HEK293 (cell line): ENCODE results near the gene AP3D1.
A peak's percentile ranks its signal among the peaks of the same experiment; 100 is the strongest.

ENCODE experiments used
- BCL11B ChIP-seq: fragments of 450-650 bp; formaldehyde crosslinking; IDR thresholded peaks from 2 replicates; pipeline ENCODE4 v1.5.1; 2016; ENCODE audit warnings: low read depth, missing biosample characterization, missing genetic modification characterization
- EGR2 ChIP-seq: fragments of 450-650 bp; formaldehyde crosslinking; IDR thresholded peaks from 2 replicates; pipeline ENCODE4 v1.5.1; 2016; ENCODE audit warnings: low read depth, missing biosample characterization, missing genetic modification characterization
- GLIS1 ChIP-seq: fragments of 450-650 bp; formaldehyde crosslinking; IDR thresholded peaks from 2 replicates; pipeline ENCODE4 v1.5.1; 2016; ENCODE audit warnings: missing biosample characterization, missing genetic modification characterization
- HIC1 ChIP-seq: fragments of 450-650 bp; formaldehyde crosslinking; IDR thresholded peaks from 2 replicates; pipeline ENCODE4 v1.5.1; 2016; ENCODE audit warnings: missing biosample characterization, missing genetic modification characterization
- KLF16 ChIP-seq: fragments of 450-650 bp; formaldehyde crosslinking; IDR thresholded peaks from 2 replicates; pipeline ENCODE4 v1.5.1; 2017; ENCODE audit warnings: missing biosample characterization, missing genetic modification characterization
- KLF9 ChIP-seq: fragments of 450-650 bp; formaldehyde crosslinking; IDR thresholded peaks from 2 replicates; pipeline ENCODE4 v1.5.1; 2016; ENCODE audit warnings: missing biosample characterization, missing genetic modification characterization, low read depth
- OVOL3 ChIP-seq: fragments of 450-650 bp; formaldehyde crosslinking; IDR thresholded peaks from 2 replicates; pipeline ENCODE4 v1.5.1; 2016; ENCODE audit warnings: missing biosample characterization, missing genetic modification characterization
- ZBTB20 ChIP-seq: fragments of 450-650 bp; formaldehyde crosslinking; IDR thresholded peaks from 2 replicates; pipeline ENCODE4 v1.5.1; 2016; ENCODE audit warnings: missing biosample characterization, missing genetic modification characterization
- ZBTB8A ChIP-seq: fragments of 450-650 bp; formaldehyde crosslinking; IDR thresholded peaks from 2 replicates; pipeline ENCODE4 v1.5.1; 2016; ENCODE audit warnings: missing biosample characterization, missing genetic modification characterization
- ZIC2 ChIP-seq: fragments of 450-650 bp; formaldehyde crosslinking; IDR thresholded peaks from 2 replicates; pipeline ENCODE4 v1.5.1; 2016; ENCODE audit warnings: missing biosample characterization, missing genetic modification characterization
- ZNF146 ChIP-seq: fragments of 450-650 bp; formaldehyde crosslinking; IDR thresholded peaks from 2 replicates; pipeline ENCODE4 v1.5.1; 2016; ENCODE audit warnings: missing biosample characterization, missing genetic modification characterization
- ZNF221 ChIP-seq: fragments of 450-650 bp; formaldehyde crosslinking; IDR thresholded peaks from 2 replicates; pipeline ENCODE4 v1.5.1; 2017; ENCODE audit warnings: missing biosample characterization, missing genetic modification characterization, borderline replicate concordance
- ZNF239 ChIP-seq: fragments of 450-650 bp; formaldehyde crosslinking; IDR thresholded peaks from 2 replicates; pipeline ENCODE4 v1.5.1; 2016; ENCODE audit warnings: missing biosample characterization, missing genetic modification characterization
- ZNF24 ChIP-seq: fragments of 450-650 bp; formaldehyde crosslinking; IDR thresholded peaks from 2 replicates; pipeline ENCODE4 v1.5.1; 2016; ENCODE audit warnings: missing biosample characterization, missing genetic modification characterization
- ZNF302 ChIP-seq: fragments of 450-650 bp; formaldehyde crosslinking; IDR thresholded peaks from 2 replicates; pipeline ENCODE4 v1.5.1; 2016; ENCODE audit warnings: missing biosample characterization, missing genetic modification characterization, low read depth
- ZNF335 ChIP-seq: fragments of 450-650 bp; formaldehyde crosslinking; conservative IDR thresholded peaks from 2 replicates; pipeline ENCODE4 v1.5.1; 2016; ENCODE audit warnings: missing biosample characterization, missing genetic modification characterization
- ZNF529 ChIP-seq: fragments of 450-650 bp; formaldehyde crosslinking; IDR thresholded peaks from 2 replicates; pipeline ENCODE4 v1.5.1; 2017; ENCODE audit warnings: missing genetic modification characterization, missing biosample characterization; ENCODE audit not compliant: insufficient replicate concordance
- ZNF544 ChIP-seq: fragments of 450-650 bp; formaldehyde crosslinking; IDR thresholded peaks from 2 replicates; pipeline ENCODE4 v1.5.0; 2017; ENCODE audit warnings: missing biosample characterization, missing genetic modification characterization
- ZNF585B ChIP-seq: fragments of 450-650 bp; formaldehyde crosslinking; IDR thresholded peaks from 2 replicates; pipeline ENCODE4 v1.5.1; 2016; ENCODE audit warnings: missing biosample characterization, missing genetic modification characterization
- ZNF610 ChIP-seq: fragments of 450-650 bp; formaldehyde crosslinking; IDR thresholded peaks from 2 replicates; pipeline ENCODE4 v1.5.1; 2016; ENCODE audit warnings: missing biosample characterization, missing genetic modification characterization, borderline replicate concordance
- ZNF654 ChIP-seq: fragments of 450-650 bp; formaldehyde crosslinking; IDR thresholded peaks from 2 replicates; pipeline ENCODE4 v1.5.1; 2016; ENCODE audit warnings: low read depth, missing biosample characterization, missing genetic modification characterization
- ZNF677 ChIP-seq: fragments of 450-650 bp; IDR thresholded peaks from 2 replicates; pipeline ENCODE4 v1.5.0; 2018; ENCODE audit warnings: missing biosample characterization, mild to moderate bottlenecking, missing genetic modification characterization, moderate library complexity
- ZNF692 ChIP-seq: fragments of 450-650 bp; formaldehyde crosslinking; IDR thresholded peaks from 2 replicates; pipeline ENCODE4 v1.5.1; 2016; ENCODE audit warnings: missing biosample characterization, missing genetic modification characterization
- ZNF704 ChIP-seq: fragments of 450-650 bp; formaldehyde crosslinking; IDR thresholded peaks from 2 replicates; pipeline ENCODE4 v1.5.1; 2016; ENCODE audit warnings: missing biosample characterization, missing genetic modification characterization
- ZNF792 ChIP-seq: fragments of 450-650 bp; formaldehyde crosslinking; IDR thresholded peaks from 2 replicates; pipeline ENCODE4 v1.5.1; 2016; ENCODE audit warnings: missing biosample characterization, missing genetic modification characterization
- ZNF837 ChIP-seq: fragments of 450-650 bp; formaldehyde crosslinking; IDR thresholded peaks from 2 replicates; pipeline ENCODE4 v1.5.1; 2016; ENCODE audit warnings: missing biosample characterization, missing genetic modification characterization
- ZSCAN30 ChIP-seq: fragments of 450-650 bp; IDR thresholded peaks from 2 replicates; pipeline ENCODE4 v1.5.1; 2018; ENCODE audit warnings: missing biosample characterization, mild to moderate bottlenecking, missing genetic modification characterization, moderate library complexity
- ZXDB ChIP-seq: fragments of 450-650 bp; formaldehyde crosslinking; IDR thresholded peaks from 2 replicates; pipeline ENCODE4 v1.5.1; 2016; ENCODE audit warnings: missing biosample characterization, missing genetic modification characterization
- TF ChIP-seq, protein P1 (sequence below): fragments of 450-650 bp; IDR thresholded peaks from 2 replicates; pipeline ENCODE4 v1.5.1; 2018; ENCODE audit warnings: missing biosample characterization, missing genetic modification characterization
- TF ChIP-seq, protein P2 (sequence below): fragments of 450-650 bp; formaldehyde crosslinking; conservative IDR thresholded peaks from 2 replicates; pipeline ENCODE4 v1.5.1; 2016; ENCODE audit warnings: low read depth, missing biosample characterization, missing genetic modification characterization

Gene AP3D1

GRCh38 chr19:2061495-2062388 is 89.6 kb downstream of the AP3D1 start (continued):
- TF ChIP-seq HIC1 (tag by site-specific recombination), result no peak
- TF ChIP-seq, protein P1, sequence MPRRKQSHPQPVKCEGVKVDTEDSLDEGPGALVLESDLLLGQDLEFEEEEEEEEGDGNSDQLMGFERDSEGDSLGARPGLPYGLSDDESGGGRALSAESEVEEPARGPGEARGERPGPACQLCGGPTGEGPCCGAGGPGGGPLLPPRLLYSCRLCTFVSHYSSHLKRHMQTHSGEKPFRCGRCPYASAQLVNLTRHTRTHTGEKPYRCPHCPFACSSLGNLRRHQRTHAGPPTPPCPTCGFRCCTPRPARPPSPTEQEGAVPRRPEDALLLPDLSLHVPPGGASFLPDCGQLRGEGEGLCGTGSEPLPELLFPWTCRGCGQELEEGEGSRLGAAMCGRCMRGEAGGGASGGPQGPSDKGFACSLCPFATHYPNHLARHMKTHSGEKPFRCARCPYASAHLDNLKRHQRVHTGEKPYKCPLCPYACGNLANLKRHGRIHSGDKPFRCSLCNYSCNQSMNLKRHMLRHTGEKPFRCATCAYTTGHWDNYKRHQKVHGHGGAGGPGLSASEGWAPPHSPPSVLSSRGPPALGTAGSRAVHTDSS (tag by site-specific recombination), result no peak
- no peak for TF ChIP-seq ZNF239 (tag by site-specific recombination)
- 0 out of 2 replicates have a peak, but pooled peaks have one; percentile 36 for TF ChIP-seq KLF16 (tag by site-specific recombination)
- TF ChIP-seq ZNF335, result peak; percentile 82
- TF ChIP-seq KLF9 (tag by site-specific recombination), result peak; percentile 30; the same call in 1 of the 2 replicates
- TF ChIP-seq ZNF704 (tag by site-specific recombination), result no peak
- no peak for TF ChIP-seq ZNF544
- TF ChIP-seq ZNF677 (tag by site-specific recombination), result no peak
- no peak for TF ChIP-seq ZNF837 (tag by site-specific recombination)
- peak; percentile 87 for TF ChIP-seq ZNF792 (tag by site-specific recombination)
- TF ChIP-seq ZNF585B, result no peak
- TF ChIP-seq ZBTB20 (tag by site-specific recombination), result no peak
- 0 out of 2 replicates have a peak, but pooled peaks have one; percentile 27 for TF ChIP-seq ZNF146 (tag by site-specific recombination)
- TF ChIP-seq ZNF221 (tag by site-specific recombination), result no peak
- TF ChIP-seq ZIC2 (tag by site-specific recombination), result no peak
- peak; percentile 27; the same call in 1 of the 2 replicates for TF ChIP-seq EGR2 (tag by site-specific recombination)
- TF ChIP-seq ZNF24 (tag by site-specific recombination), result no peak
- no peak for TF ChIP-seq ZNF654 (tag by site-specific recombination)
- TF ChIP-seq ZNF302 (tag by site-specific recombination), result no peak
- no peak for TF ChIP-seq ZSCAN30 (tag by site-specific recombination)
- peak; percentile 31 for TF ChIP-seq ZNF610
- no peak for TF ChIP-seq ZNF529 (tag by site-specific recombination)
- peak; percentile 25; the same call in 1 of the 2 replicates for TF ChIP-seq GLIS1
- TF ChIP-seq OVOL3, result no peak
- peak; percentile 44 for TF ChIP-seq ZBTB8A (tag by site-specific recombination)
- TF ChIP-seq ZNF692 (tag by site-specific recombination), result peak; percentile 40; the same call in 1 of the 2 replicates
- TF ChIP-seq, protein P2, sequence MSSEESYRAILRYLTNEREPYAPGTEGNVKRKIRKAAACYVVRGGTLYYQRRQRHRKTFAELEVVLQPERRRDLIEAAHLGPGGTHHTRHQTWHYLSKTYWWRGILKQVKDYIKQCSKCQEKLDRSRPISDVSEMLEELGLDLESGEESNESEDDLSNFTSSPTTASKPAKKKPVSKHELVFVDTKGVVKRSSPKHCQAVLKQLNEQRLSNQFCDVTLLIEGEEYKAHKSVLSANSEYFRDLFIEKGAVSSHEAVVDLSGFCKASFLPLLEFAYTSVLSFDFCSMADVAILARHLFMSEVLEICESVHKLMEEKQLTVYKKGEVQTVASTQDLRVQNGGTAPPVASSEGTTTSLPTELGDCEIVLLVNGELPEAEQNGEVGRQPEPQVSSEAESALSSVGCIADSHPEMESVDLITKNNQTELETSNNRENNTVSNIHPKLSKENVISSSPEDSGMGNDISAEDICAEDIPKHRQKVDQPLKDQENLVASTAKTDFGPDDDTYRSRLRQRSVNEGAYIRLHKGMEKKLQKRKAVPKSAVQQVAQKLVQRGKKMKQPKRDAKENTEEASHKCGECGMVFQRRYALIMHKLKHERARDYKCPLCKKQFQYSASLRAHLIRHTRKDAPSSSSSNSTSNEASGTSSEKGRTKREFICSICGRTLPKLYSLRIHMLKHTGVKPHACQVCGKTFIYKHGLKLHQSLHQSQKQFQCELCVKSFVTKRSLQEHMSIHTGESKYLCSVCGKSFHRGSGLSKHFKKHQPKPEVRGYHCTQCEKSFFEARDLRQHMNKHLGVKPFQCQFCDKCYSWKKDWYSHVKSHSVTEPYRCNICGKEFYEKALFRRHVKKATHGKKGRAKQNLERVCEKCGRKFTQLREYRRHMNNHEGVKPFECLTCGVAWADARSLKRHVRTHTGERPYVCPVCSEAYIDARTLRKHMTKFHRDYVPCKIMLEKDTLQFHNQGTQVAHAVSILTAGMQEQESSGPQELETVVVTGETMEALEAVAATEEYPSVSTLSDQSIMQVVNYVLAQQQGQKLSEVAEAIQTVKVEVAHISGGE (tag by site-specific recombination), result peak; percentile 14; the same call in 1 of the 2 replicates
- TF ChIP-seq ZXDB (tag by site-specific recombination), result peak; percentile 65; the same call in 1 of the 2 replicates
- peak; percentile 73 for TF ChIP-seq BCL11B
